Activated CD4-positive, alpha-beta T cell treated with anti-CD3 and anti-CD28 coated beads, Interleukin-2, amount 50 U/mL, for 48 hours (primary cell): Measurements from ENCODE around the gene TMBIM6.
A peak's percentile ranks its signal among the peaks of the same experiment; 100 is the strongest.
"Not testable (repeated sequence)": the region's sequence is repeated elsewhere in the genome, so short reads cannot be mapped to it uniquely, and the experiment has no call there.

Source experiments
- DNase-seq, 2 experiments: peaks; one replicate each; pipeline ENCODE4 v3.0.0-alpha.2; 2020

TMBIM6 gene

DNA sequence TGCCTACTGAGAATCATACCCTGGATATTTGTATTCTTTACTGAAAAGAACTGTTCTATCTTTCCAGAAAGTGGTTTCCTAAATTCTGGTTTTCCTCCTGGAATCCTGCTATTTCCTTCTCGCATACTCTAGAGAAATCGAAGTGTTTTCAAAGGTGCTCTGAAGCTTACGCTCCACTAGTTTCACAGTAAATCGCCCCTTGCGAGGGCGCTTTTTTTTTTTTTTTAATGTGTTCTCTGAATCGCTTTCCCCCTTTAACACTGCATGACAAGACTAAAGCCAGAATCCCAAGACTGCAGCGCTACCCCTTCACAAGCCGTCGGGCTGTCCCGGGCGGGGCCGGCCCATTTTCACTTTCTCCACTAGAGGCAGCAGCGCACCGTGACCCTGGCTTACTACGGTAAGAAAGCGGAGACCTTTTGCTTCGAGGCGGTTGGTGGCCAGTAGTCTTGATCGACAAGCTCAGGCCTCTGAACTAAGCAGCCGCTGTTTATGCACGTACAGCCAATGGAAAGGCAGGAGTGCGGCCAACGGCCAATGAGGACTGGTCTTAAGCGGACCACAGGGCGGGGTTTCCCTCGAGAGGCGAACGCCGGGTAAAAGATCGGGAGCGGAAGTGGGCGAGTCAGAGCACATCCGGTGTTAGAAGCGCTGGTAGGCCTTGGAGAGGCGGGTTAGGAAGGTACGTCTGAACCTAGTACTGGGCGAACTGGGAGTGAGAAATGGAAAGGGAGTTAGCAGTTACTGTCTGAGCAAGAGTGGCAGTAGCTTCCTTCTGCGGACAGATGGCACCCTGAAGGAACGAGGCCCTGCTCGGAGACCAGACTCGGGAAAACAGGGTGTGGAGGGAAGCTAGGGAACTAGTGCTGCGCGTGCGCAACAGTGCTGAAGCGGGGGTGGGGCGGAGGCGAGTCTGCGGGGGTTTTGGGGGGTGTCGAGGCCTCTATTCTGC is at the start of gene TMBIM6:
TMBIM6 (plus strand) TSS at position 628 of the 952 bp plus-strand sequence. CDS start 10,937 bp downstream, outside the sequence.
- DNase-seq: peak; percentile 97 to 98

- DNase-seq: no peak
Measured at GRCh38 chr12:49692851-49693250, 48.5 kb upstream of the TMBIM6 start.

DNA sequence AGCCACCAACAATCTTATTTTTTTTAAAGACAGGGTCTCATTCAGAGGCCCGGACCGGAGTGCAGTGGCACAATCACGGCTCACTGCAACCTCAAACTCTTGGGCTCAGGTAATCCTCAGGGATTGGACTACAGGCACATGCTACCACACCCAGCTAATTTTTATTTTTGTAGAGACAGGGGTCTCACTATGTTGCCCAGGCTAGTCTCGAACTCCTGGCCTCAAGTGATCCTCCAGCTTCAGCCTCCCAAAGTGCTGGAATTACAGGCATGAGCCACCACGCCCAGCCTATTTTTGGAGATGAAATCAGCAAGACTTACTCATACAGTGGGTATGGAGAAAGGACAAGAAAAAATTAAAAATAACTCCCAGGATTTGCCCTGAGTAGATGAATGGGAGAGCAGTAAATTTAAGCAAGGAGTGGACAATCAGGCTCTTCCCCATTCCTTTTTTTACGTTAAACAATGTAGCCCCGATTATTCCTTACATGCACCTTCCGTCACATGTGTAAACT is 47.4 kb upstream of the TMBIM6 start:
- DNase-seq: no peak

GRCh38 chr12:49696723-49697122 is 44.6 kb upstream of the TMBIM6 start:
- DNase-seq: no peak

DNA sequence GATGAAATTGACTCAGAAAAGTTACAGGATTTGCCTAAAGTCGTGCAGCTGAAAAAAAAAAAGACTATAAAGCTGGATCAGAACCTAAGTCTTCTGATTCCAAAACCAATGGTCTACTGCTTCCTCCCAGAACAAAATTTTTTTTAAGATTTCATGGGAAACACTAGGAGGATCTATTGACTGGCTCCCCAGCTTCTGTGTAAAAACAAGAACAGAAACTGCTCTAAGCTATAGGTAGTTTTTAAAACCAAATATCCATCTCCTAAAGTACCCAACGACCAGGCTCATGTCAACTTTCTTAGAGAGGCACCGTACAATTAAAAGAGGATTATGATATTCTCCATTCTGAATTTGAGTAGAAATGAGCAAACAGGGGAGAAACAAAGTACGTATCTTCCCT is 43.5 kb upstream of the TMBIM6 start:
- no peak for DNase-seq

GRCh38 chr12:49698619-49699545 is 42.5 kb upstream of the TMBIM6 start:
- peak; percentile 44 to 64 for DNase-seq

DNA sequence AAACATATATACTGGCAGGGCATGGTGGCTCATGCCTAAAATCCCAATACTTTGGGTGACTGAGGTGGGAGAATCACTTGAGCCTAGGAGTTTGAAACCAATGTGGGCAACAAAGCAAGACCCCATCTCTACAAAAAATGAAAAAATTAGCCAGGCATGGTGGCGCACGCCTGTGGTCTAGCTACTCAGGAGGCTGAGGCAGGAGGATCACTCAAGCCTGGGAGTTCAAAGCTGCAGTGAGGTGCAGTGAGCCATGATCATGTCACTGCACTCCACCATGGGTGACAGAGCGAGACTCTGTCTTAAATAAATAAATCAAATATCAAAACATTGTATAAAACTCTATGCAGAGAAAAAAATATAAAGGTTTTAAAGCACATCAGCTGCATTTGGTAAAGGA is 39.3 kb upstream of the TMBIM6 start:
- no peak for DNase-seq

- DNase-seq: no peak
Measured at GRCh38 chr12:49702676-49703215, 38.6 kb upstream of the TMBIM6 start.

DNA sequence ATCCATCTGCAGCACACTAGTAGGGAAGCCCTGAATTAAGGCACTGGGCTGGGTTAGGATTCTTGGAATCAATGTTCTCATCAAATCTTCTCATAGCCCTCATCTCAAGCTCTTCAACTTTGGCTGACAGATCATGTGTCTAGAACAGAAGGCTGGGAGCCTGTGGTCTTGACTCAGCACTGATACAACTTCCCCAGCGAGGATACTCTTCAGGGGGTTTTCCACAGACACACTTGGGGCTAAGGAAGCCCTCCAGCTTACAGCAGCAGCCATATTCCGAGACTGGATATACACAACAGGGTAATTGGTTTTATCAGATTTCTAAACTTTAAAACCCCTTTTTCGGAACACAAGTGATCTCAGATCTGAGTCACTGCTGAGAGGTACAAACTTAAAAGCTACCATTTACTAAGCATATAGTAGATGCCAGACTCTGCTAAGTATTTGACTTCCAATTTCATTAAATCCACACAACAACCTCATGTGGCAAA is 37.7 kb upstream of the TMBIM6 start:
- peak; percentile 43 to 59 for DNase-seq

DNA sequence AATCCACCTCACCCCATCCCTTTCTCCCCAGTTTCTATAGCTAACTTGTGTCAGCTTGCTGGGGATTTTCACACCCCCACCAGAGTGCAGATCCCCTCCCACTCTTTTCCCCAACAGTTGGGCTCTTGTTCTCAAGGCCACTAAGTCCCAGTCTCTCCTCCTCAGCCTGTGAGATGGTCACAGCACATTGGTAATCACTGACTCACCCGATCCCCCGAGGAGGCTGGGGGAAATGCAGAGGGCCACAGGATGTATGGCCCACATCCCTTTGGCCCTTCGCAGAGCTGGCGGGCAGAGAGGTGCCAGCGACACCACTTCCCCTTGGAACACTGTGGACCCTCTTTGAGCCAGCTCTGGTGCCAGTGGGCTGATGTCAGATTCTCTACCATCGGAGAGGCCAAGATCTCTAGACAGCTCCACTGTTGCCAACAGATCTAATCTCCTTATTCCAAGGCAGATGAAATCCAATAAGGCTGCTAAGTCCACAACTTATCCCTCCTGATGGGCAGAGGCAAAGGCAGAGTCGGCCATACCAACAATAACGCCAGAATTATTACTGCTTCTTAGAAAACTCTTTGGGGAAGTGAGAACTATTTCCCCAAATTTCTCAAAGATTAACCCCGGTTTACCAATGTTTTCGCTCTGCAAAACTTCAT is 35.8 kb upstream of the TMBIM6 start:
- peak; percentile 32 to 42 for DNase-seq

DNA sequence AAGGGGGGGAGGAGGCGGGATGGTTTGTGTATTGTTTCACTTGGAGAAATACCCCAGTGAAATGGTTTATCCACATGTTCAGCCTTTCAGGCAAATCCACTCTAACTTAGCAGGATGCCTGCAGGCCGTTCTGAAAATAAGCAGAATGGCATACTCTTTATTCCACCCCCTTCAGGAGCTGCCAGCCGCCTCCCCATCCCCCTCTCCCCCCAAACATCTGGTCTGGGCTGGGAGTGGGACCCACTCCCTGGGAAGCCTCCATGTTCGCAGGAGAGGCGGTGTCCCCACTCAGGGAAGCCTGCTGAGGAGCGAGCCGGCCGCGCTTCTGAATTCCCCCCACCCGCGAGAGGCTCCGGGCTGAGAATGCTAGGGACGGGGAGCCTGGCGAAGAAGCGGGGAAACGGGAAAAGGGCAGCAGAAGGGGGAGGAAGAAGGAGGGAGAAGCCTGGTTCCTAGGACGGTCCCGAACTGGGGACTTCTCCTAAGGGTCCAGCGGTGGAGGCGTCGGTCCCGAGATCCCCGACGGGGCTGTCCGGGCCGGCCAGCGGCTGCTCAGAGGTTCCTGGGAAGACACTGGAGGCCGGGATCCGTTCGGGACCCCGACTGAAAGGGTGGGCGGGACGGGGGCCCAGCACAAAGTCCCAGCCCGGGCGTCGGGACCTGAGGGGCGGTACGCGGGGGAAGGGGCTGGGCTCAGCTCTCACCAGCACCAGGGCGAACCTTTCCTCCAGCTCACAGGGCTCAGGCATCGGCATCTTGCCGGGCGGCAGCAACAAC is 34.8 kb upstream of the TMBIM6 start:
- peak; percentile 22 to 36 for DNase-seq

DNA sequence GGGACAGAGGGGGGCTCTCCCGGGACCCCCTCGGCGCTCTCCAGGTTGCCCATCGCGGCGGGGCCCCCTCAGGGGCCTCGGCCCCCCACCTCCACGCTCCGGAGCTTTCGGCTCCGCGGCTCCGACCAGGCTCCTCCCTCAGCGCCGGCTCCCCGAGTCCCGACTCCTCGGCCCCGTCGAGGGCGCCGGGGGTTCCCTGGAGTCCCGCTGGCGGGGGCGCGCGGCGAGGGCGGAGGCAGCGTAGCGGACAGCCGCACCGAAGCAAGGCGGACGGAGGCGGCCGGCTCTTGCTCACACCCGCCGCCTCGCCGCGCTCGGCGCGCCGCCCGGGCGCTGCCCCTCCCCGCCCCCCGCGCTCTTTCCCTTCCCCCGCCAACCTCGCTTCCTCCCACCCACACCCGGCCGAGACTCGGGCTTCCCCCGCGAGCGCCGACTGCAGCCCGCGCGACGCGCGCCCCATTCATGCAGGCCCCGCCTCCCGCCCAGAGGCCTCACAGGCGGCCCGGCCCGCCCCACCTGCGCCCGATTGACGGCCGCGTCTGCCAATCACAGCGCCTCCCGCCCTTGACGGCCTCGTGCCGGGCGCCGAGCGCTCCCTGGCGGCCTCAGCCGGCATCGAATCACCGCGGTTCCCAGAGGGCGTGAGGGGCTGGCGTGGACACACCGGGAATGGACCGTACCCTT is 34.1 kb upstream of the TMBIM6 start, which contains the start of gene FMNL3:
FMNL3 (minus strand) TSS at position 278 of the 684 bp plus-strand sequence; CDS start at position 53, 225 bp downstream.
- DNase-seq: peak; percentile 99

DNA sequence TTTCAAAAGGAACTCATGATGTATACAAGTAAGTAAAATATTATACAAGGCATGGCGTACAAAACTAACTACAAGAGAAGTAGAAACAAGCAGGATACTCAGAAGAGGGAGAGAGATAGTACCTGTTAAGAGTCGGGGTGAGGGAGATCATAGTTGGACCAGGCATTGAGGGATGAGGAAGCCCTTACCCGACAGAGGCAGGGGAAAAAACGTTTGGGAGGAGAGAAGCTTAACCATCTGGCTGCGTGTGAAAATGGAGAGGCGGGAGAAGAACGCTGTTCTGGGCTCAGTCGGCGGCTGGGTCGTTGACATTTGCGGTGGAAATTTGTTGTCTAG is 33.6 kb upstream of the TMBIM6 start:
- DNase-seq: no peak

GRCh38 chr12:49708851-49709250 is 32.5 kb upstream of the TMBIM6 start:
- no peak for DNase-seq

GRCh38 chr12:49713952-49714351 is 27.4 kb upstream of the TMBIM6 start:
- DNase-seq: not testable (repeated sequence)

- no peak for DNase-seq
Measured at GRCh38 chr12:49716553-49716952, 24.8 kb upstream of the TMBIM6 start.

DNA sequence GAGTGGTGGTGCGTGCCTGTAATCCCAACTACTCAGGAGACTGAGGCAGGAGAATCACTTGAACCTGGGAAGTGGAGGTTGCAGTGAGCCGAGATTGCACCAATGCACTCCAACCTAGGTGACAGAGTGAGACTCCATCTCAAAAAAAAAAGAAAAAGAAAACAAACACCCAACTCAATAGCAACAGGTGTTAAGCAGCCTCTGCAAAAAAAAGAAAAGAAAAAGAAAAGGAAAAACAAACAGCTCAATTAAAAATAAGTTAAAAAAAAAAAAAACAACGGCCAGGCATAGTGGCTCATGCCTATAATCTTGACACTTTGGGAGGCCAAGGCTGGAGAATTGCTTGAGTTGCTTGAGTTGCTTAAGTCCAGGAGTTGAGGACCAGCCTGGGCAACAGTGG is 23.6 kb upstream of the TMBIM6 start:
- not testable (repeated sequence) for DNase-seq

DNA sequence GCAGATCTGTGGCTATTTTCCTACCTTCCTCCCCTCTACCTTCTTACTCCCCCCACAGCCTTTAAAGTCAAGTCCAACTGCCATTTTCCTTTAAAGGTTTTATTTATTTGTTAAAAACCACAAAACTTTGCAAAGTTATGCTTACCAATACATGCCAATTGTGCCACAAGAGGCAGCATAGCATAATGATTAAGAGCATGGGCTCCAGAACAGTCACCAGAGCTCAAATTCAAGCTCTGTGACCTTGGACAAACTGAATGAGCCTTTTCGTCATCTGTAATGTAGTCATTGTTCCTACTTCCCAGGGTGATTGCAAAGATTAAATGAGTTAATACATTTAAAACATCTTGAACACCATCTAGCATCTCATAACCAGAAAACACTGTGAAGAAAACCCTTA is 21.1 kb upstream of the TMBIM6 start:
- no peak for DNase-seq

- DNase-seq: not testable (repeated sequence)
Measured at GRCh38 chr12:49721355-49721754, 20.0 kb upstream of the TMBIM6 start.

DNA sequence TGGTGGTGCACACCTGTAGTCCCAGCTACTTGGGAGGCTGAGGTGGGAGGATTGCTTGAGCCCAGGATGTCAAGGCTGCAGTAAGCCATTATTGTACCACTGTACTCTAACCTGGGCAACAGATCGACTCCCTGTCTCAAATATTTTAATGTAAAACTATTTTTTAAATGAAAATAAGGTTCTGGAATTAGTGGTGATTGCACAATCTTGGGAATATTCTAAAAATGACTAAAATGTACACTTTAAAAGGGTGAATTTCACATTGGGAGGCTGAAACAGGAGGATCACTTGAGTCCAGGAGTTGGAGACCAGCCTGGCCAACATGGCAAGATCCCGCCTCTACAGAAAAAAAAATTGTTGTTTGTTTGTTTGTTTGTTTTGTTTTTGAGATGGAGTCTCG is 12.9 kb upstream of the TMBIM6 start:
- no peak for DNase-seq

DNA sequence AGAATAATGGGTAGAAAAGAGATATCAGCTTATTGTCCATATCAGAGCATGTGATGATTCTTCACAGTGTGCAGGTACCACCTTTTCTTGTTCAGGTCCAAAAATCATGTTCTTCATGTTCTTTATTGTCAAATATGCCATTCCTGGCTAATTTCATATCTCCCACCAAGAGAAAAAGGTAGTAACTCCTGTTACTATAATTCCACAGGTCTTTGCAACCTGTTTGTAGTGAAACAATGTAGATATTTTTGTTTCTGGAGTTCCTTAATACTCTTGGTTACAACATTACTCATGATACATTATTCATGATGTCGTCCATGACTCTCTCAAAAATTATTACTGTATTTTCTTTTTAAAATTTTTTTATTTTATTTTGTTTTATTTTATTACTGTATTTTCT is 11.3 kb upstream of the TMBIM6 start:
- no peak for DNase-seq
